ENCODE measurements around the gene TLX3.
"Not testable (repeated sequence)": the region's sequence is repeated elsewhere in the genome, so short reads cannot be mapped to it uniquely, and the experiment has no call there.

Gene TLX3

DNA sequence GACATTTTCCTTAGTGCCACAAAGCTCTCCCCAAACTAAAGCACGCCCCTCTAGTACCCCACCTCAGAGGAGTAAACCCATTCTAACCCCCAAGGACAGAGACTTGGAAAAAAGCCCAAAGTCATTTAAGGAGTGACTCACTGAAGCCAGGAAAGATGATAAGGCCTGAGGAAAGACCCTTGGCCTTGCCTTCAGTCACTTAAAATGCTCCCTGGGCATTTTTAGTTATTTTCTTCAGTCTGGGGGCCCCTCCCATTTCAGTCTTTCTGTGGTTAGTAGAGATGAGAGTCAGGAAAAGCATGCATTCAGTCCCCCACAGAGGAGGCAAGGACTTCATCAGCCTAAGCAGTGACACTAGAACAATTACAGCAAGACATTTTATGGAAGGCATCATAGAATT is 13.7 kb upstream of the TLX3 start:
- no peak for DNase-seq (ENCODE audit: extremely low read depth, insufficient read length)
- TF ChIP-seq, protein P1, sequence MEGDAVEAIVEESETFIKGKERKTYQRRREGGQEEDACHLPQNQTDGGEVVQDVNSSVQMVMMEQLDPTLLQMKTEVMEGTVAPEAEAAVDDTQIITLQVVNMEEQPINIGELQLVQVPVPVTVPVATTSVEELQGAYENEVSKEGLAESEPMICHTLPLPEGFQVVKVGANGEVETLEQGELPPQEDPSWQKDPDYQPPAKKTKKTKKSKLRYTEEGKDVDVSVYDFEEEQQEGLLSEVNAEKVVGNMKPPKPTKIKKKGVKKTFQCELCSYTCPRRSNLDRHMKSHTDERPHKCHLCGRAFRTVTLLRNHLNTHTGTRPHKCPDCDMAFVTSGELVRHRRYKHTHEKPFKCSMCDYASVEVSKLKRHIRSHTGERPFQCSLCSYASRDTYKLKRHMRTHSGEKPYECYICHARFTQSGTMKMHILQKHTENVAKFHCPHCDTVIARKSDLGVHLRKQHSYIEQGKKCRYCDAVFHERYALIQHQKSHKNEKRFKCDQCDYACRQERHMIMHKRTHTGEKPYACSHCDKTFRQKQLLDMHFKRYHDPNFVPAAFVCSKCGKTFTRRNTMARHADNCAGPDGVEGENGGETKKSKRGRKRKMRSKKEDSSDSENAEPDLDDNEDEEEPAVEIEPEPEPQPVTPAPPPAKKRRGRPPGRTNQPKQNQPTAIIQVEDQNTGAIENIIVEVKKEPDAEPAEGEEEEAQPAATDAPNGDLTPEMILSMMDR (IDR thresholded peaks at IDR 0.05; ENCODE audit: insufficient read depth, low read length, poor library complexity, severe bottlenecking): no peak
- Histone ChIP-seq H3K36me3 (ENCODE audit: control insufficient read depth, insufficient read depth, low read length) (no peaks in the 10 kb centered on the region), H3K27me3 (replicated peaks; ENCODE audit: control insufficient read depth, insufficient read depth, low read length) (no peaks in the 10 kb centered on the region; the same call in 1 of the 2 replicates), H3K4me3 (replicated peaks; ENCODE audit: low read depth, low read length) (no peak overlapping the region)

DNA sequence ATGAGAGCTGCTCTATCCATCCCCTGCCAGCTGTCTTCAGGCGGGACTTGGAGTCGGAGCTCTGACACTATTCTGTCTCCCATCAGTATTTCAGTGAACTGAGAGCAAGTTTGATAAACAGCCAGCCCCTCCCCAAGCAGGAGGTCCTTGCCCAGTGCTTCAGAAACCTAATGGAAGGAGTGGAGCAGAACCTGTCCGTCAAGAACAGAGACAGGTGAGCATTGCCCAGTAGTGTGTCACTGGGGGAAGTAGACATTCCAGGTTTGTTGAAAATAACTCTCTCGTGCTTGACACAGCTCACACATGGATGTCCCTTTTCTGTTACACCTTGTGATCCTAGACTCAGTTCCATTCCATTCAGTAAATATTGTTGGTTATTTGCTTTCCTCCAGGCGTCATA is 13.2 kb upstream of the TLX3 start:
- TF ChIP-seq, protein P1 (IDR thresholded peaks at IDR 0.05; ENCODE audit: insufficient read depth, low read length, poor library complexity, severe bottlenecking): no peak
- no peaks in the 10 kb centered on the region; the same call in 1 of the 2 replicates for H3K27me3 ChIP-seq (replicated peaks; ENCODE audit: control insufficient read depth, insufficient read depth, low read length)

DNA sequence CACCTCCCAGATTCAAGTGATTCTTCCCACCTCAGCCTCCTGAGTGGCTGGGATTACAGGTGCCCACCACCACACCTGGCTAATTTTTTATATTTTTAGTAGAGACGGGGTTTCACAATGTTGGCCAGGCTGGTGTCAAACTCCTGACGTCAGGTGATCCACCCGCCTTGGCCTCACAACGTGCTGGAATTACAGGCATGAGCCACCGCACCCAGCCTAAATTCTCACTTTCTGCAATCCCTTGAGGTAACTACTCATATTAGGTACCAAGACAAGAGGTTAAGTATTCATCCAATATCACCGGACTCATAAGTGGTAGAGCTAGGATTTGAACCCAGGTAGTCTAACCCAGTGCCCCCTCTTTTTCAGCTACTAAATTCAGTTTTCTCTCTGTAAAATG is 11.1 kb upstream of the TLX3 start:
- not testable (repeated sequence) for H3K27me3 ChIP-seq (replicated peaks; ENCODE audit: control insufficient read depth, insufficient read depth, low read length); H3K4me3 ChIP-seq (replicated peaks; ENCODE audit: low read depth, low read length); DNase-seq (ENCODE audit: extremely low read depth, insufficient read length); H3K36me3 ChIP-seq (ENCODE audit: control insufficient read depth, insufficient read depth, low read length)

More for the DNA sequence above, 13.2 kb upstream of the TLX3 start:
- no peak for DNase-seq (ENCODE audit: extremely low read depth, insufficient read length)
- Histone ChIP-seq H3K4me3 (replicated peaks; ENCODE audit: low read depth, low read length) (no peak overlapping the region), H3K36me3 (ENCODE audit: control insufficient read depth, insufficient read depth, low read length) (no peaks in the 10 kb centered on the region)

DNA sequence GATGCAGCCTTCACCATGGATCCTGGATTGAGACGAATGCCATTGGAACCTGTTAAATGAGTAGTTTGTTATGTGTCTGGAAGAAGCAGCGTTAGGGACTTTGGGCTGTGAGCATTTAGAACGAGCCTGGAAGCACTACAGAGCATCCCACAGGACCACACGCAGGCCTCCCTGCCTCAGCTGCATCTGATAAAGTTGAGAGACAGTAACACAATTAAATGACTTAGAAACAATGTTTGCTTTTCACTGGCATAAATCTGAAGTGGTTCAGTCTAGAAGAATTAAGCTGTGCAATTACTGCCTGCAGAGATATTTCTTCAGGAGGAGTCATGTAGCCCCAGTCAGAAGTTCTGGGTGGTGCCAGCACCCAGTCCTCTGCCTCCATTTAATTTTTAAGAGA is 9.8 kb upstream of the TLX3 start:
- no peaks in the 10 kb centered on the region for H3K36me3 ChIP-seq (ENCODE audit: control insufficient read depth, insufficient read depth, low read length)
- no peak for DNase-seq (ENCODE audit: extremely low read depth, insufficient read length)
- no peaks in the 10 kb centered on the region; the same call in none of the 2 replicates for H3K27me3 ChIP-seq (replicated peaks; ENCODE audit: control insufficient read depth, insufficient read depth, low read length)
- TF ChIP-seq, protein P1 (IDR thresholded peaks at IDR 0.05; ENCODE audit: insufficient read depth, low read length, poor library complexity, severe bottlenecking): no peak
- H3K4me3 ChIP-seq (replicated peaks; ENCODE audit: low read depth, low read length): no peak overlapping the region

DNA sequence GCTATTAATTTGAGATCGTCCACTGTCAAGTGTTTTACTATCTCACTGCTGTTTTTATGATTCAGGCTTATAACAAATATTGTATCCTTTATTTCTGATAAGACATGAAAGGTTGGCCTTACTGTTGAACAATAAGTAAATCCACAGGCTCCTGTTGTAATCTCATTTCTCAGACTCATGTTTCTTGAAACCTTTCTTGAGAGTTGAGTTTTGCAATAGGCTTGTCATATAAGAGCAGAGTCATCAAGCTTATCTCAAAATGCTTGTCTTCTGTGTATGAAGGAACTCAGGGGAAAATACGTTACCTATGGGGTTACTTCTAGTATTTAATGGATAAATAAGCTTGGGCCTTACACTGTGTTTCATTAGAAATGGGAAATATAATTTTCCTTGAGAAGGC is 9.2 kb upstream of the TLX3 start:
- H3K27me3 ChIP-seq (replicated peaks; ENCODE audit: control insufficient read depth, insufficient read depth, low read length): no peaks in the 10 kb centered on the region; the same call in none of the 2 replicates
- H3K36me3 ChIP-seq (ENCODE audit: control insufficient read depth, insufficient read depth, low read length): no peaks in the 10 kb centered on the region
- H3K4me3 ChIP-seq (replicated peaks; ENCODE audit: low read depth, low read length): no peak overlapping the region
- DNase-seq (ENCODE audit: extremely low read depth, insufficient read length): no peak
- TF ChIP-seq, protein P1 (IDR thresholded peaks at IDR 0.05; ENCODE audit: insufficient read depth, low read length, poor library complexity, severe bottlenecking): no peak

DNA sequence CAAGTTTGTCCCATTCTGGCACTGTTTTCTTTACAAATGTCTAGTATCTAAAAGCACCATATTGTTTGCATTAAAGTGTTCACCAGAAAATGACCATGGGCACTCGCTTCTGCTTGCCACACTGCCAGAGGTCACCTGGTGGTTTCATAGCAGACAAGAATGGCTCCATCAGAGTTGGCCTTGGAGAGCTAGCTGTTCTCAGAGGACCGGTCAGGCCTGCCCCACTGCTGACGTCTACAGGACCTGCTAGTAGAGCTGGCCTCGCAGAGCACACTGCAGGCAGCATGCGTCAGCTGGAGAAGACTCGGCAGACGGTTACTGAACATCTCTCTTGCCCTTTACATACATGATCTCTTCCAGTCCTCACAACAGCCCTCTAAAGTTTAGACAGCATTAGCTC is 8.7 kb upstream of the TLX3 start:
- H3K4me3 ChIP-seq (replicated peaks; ENCODE audit: low read depth, low read length): no peak overlapping the region
- no peaks in the 10 kb centered on the region; the same call in 1 of the 2 replicates for H3K27me3 ChIP-seq (replicated peaks; ENCODE audit: control insufficient read depth, insufficient read depth, low read length)
- no peaks in the 10 kb centered on the region for H3K36me3 ChIP-seq (ENCODE audit: control insufficient read depth, insufficient read depth, low read length)
- no peak for DNase-seq (ENCODE audit: extremely low read depth, insufficient read length)
- TF ChIP-seq, protein P1 (IDR thresholded peaks at IDR 0.05; ENCODE audit: insufficient read depth, low read length, poor library complexity, severe bottlenecking): no peak

All from GM06990 (cell line).